ENCODE measurements around the gene XCR1.

The XCR1 gene

GRCh38 chr3:45981346-45982074 is 45.8 kb downstream of the XCR1 start:
- DNase-seq = no peak

- DNase-seq = no peak
These were observed 46.5 kb downstream of the XCR1 start for GRCh38 chr3:45980819-45981218.

GRCh38 chr3:45980229-45980813 is 47.0 kb downstream of the XCR1 start:
- DNase-seq = no peak

DNA sequence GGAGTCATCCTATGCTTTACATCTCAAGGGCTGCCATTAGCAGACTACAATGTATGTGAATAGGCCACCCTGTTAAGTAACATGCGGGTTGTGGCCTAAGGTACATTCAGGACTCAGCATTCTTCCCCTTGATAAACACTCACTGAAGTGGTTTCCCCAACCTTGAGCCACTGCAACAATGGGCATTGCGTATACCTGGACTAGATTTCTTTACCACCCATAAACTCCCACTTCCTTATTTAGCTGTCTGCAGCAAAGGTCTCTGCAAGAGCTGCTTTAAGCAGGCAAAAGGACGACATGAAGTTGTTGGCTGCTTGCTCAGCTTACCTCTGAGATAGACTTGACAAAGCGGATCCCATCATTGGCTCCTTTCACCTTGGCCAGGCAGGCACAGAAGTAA is 47.9 kb downstream of the XCR1 start:
- DNase-seq = no peak

DNA sequence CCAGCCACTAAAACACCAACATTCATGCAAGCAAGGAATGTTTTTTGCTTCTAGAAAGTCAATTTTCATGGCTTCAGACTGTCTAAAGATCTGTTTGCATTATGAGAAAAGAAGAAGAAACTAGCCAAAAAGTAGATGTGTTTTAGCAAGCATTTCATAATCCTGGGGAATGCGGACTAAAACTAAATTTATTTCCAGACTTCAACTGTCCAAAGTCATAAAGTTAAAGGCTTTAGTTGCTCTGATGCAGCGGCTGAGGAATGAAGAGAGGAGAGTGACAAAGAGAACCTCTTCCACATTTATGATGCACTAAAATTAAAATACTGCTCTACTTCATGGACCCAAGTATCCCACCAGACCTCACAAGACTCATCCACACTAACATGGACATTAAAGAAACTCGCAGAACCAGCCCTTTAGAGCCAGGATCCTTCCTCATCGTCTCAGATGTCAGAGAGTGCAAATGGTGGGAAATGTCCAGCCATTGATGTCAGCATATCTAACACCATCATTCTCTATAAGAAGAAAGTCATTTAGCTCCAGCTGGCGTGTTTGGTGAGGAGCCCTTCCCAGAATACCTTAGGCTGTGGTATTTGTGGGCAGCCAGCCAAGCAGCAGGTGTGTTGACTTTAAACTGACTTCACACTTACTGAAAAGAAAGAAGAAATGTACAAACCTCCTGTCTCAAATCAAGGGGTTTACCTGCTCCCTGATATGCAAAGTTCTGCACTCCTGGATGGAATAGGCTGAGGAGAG is 49.1 kb downstream of the XCR1 start:
- DNase-seq = peak; percentile 67 to 72

- DNase-seq = peak in 1 of 2 experiments; percentile 44
These were observed 50.8 kb downstream of the XCR1 start for GRCh38 chr3:45976191-45977091.

GRCh38 chr3:45975686-45976085 is 51.6 kb downstream of the XCR1 start:
- no peak for DNase-seq

DNA sequence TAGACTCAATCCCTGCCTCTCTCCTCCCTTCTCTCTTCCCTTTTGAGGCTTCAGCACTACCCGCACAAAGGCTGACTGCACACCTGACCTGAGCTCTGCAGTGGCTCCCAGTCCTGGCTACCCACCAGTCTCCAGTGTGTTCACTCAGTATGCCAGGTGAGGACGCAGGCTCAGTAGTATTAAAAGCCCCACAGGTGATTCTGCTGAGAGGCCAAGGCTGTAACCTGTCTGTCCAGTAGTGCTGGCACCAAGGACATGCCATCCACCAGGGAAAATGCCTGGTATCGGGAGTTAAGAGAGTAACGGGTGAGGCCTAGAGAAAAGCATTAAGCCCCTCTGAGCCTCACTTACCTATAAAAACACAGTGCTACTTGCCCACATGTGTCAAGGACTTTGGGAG is 52.6 kb downstream of the XCR1 start:
- DNase-seq = no peak

GRCh38 chr3:45972534-45973402 is 54.5 kb downstream of the XCR1 start:
- no peak for DNase-seq

DNA sequence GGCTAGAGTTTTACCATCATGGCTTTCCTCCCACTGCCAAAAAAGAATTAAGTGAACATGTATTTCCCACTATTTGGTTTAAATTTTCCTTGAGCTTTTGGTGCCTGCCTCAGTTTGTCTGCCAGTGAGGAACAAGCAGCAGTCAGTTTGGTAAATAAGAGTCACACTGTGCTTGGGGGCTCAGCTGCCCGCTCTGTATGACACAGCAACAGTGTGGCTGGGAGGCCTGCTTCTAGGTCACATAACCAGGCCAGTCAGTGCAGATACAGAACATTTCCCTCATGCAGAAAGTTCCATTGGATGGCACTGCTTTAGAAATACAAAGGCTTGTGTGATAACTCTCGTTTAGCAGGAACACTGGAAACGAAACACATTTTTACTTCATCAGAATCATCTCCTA is 57.3 kb downstream of the XCR1 start:
- no peak for DNase-seq

- no peak for DNase-seq
These were observed 58.2 kb downstream of the XCR1 start for GRCh38 chr3:45969116-45969515.

GRCh38 chr3:45968706-45969105 is 58.6 kb downstream of the XCR1 start:
- DNase-seq = no peak

DNA sequence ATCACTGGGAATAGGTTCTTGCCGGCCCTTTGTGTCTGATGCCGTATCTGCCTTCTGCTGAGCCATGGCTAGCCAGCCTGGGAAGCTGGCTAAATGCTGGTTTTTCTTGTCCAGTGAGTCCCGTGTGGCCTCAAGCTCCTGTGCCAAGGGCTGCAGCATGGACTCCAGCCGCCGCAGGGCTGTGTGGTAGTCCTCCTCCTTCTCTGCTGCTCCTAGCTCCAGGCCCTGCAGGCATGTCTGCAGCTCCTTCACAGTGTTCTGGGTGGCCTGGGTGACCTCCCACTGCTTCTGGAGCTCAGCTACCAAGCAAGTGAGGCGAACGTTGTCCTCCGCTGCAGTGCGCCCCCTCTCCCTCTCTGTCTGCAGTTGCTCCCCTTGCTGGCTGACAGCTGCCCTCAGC is 59.1 kb downstream of the XCR1 start:
- no peak for DNase-seq

DNA sequence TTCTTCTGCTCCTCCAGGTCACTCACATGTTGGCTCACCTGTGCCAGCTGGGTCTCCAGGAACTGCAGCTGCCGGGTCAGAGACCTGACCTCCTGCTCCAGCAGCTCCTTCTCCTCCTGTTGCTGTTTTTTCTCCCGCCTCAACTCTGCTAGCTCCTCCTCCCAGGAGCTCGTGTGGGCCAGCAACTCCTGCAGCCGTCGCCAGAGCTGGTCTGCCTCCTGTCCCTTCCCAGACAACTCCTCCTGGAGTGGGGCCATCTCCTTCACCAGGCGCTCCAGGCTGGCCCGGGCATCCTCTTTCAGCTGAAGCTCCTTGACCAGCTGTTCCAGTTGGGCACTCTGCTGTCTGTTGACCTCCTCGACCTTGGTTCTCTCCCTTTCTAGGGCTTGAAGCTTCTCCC is 59.6 kb downstream of the XCR1 start:
- DNase-seq = no peak

Measured in activated T-cell treated with anti-CD3 and anti-CD28 coated beads, Interleukin-2, amount 50 U/mL, for 48 hours (primary cell).